ENCODE data around the gene ELFN2.

DNA sequence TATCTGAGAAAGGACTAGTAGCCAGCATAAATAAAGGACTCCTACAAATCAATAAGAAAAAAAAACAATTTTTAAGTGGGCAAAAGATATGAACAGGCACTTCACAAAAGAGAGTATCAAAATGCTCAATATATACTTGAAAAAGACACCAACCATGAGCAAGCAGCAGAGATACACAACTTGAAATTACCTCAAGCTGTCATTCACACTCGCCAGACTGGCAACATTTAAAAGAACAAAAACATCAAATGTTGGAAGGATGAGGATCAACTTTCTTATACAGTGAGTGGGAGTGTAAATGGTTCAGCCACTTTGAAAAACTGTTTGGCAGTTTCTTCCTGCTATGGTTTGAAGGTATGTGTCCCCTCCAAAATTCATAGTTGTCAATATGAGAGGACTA lies 23.9 kb upstream of the ELFN2 start:
- TF ChIP-seq ZNF350 (tag by site-specific recombination; IDR thresholded peaks at IDR 0.05) (no peak), YY1 (tag by site-specific recombination; IDR thresholded peaks at IDR 0.05) (no peak), ZNF121 (tag by site-specific recombination; IDR thresholded peaks at IDR 0.05) (no peak), ZNF292 (tag by site-specific recombination; IDR thresholded peaks at IDR 0.05; ENCODE audit: borderline replicate concordance, low read depth) (no peak), ZNF146 (tag by site-specific recombination; IDR thresholded peaks at IDR 0.05) (no peak), ZNF138 (tag by site-specific recombination; IDR thresholded peaks at IDR 0.05; ENCODE audit: borderline replicate concordance) (no peak), TRIM28 (IDR thresholded peaks at IDR 0.05; ENCODE audit: borderline replicate concordance, low read length) (no peak; the same call in 1 of the 2 replicates)
- TF ChIP-seq, protein P1, sequence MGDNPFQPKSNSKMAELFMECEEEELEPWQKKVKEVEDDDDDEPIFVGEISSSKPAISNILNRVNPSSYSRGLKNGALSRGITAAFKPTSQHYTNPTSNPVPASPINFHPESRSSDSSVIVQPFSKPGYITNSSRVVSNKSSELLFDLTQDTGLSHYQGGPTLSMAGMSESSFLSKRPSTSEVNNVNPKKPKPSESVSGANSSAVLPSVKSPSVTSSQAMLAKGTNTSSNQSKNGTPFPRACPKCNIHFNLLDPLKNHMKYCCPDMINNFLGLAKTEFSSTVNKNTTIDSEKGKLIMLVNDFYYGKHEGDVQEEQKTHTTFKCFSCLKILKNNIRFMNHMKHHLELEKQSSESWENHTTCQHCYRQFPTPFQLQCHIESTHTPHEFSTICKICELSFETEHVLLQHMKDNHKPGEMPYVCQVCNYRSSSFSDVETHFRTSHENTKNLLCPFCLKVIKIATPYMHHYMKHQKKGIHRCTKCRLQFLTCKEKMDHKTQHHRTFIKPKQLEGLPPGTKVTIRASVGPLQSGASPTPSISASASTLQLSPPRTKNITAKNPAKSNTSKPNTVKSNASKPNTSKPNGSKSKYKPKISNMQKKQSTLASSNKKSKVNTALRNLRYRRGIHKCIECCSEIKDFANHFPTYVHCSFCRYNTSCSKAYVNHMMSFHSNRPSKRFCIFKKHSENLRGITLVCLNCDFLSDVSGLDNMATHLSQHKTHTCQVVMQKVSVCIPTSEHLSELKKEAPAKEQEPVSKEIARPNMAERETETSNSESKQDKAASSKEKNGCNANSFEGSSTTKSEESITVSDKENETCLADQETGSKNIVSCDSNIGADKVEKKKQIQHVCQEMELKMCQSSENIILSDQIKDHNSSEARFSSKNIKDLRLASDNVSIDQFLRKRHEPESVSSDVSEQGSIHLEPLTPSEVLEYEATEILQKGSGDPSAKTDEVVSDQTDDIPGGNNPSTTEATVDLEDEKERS (tag by site-specific recombination; IDR thresholded peaks at IDR 0.05), result no peak
